ENCODE measurements around the gene PLIN4. TPM values are rescaled to one million over a fixed set of nuclear protein-coding genes. Genes with fewer than 3 reads are reported as not detected.
"Not testable (repeated sequence)": the region's sequence is repeated elsewhere in the genome, so short reads cannot be mapped to it uniquely, and the experiment has no call there.

The PLIN4 gene
- polyA plus RNA-seq, 3 donors, result 0.37 to 0.59 (median 0.57) TPM

DNA sequence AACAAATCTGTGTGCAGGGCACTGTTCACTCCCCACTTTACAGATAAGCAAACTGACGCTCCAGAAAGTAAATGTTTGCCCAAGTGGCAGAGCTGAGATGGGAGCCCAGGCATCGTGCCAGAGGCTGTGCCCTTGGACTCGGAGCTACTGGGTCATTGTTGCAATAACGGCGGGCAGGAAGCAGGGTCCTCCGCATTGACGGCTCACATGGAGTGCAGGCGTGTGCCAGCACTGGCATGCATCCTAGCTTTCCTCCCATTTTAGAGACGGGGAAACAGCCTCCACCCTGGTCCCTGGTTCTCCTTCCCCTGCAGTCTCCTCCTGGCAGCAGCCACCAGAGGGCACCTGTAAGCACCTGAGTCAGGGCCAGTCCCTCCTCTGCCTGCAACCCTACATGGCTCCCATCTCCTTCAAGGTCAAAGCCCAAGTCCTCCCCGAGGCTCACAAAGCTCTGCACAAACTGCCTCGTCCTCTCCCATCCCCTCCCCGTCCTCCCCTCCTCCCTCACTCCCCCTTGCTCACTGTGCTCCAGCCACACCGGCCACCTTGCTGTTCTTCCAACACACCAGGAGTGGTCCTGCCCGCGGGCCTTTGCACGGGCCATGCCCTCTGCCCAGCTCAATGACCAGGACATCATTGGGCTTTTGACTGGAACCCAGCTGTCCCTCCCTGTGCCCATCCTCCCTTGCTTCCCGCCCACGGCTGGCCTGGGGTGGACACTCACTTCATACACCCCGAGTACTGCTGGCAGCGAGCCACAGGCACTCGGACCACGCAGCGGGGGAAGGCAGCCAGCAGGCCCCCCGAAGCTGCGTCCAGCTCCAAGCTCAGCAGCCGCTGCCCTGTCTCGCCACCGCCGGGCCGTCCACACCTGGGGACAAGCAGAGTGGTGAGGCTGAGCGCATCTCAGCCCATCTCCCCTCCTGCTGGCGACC is 29.3 kb upstream of the PLIN4 start:
- DNase-seq (ENCODE audit: low read depth in 3 of 3, low spot score in 2 of 3), result no peak

DNA sequence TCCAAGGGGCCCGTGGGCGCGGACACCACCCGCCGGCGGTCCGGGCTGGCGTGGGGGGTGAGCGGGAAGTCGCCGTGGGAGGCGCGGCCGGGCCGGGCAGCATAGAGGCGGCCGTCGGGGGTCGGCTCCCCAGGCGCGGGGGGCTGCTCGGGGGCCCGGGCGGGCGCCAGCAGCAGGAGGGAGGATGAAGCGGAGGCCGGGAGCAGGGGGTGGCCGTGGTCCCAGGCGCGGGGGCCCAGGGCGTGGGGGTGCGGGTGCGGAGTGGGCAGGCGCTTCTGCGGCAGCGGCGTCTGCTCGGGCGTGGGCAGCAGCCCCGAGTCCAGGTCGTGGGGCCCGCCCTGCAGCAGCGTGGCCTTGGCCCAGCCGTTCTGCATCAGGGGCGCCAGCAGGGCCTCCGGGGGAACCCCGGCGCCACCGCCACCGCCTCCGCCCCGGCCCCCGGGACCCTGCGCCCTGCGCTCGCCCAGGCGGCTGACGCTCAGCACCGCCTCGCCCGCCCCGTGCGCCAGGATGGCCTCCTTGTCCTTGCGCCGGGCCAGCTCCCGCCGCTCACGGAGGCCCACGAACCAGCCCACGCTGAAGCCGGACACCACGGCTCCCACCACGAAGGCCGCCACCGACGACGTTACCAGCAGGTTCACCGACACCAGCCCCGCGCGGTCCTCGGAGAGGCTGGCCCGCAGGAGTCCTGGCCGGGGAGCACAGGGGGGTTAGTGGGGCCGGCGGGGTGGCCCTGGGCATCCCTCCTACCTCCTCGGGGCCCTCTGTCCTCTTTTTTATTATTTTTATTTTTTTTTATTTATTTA is 25.8 kb upstream of the PLIN4 start:
- no peak for DNase-seq (ENCODE audit: low read depth in 3 of 3, low spot score in 2 of 3)

DNA sequence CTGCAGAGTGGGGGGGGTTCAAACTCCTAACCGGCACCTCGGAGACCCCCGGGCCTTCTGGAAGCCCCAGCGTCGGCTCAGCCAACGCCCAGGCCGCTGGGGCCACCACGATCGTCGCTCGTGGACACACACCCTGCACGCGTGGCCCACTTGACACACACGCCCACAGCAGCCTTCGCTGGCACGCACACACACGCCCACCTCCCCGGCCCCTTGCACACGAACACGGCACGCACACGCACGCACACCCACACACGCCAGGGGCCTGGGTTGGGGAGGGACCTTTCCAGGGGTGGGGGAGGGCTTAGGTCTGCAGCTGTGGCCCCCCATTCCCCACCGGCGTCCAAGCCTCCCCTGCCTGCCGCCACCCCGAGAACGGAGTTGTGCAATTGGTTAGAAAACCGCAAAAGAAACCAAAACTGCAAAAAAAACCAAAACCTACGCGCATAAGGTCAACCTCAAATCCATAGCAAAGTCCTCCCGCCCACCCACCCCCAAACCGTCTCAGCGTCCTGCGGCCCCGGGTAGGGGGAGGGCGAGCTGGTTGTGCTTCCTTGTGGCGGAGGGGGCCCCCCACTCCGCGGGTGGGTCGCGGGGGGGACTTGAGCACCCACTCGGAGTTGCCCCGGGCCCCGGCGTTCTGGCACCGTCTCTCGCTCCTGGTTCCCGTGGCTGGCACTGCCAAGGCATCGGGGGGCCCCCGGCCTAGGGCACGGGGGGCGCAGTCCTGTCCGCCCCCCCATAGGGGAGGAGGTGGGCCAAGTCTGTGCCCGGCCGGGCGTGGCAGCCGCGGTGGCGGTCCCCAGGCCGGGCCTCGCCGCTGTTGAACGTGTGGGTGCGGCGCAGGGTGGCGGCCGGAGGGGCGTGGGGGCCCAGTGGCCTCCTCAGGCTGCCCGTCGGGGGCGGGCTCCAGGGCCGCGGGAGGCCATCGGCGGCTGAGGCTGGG is 24.9 kb upstream of the PLIN4 start:
- no peak for DNase-seq (ENCODE audit: low read depth in 3 of 3, low spot score in 2 of 3)

DNA sequence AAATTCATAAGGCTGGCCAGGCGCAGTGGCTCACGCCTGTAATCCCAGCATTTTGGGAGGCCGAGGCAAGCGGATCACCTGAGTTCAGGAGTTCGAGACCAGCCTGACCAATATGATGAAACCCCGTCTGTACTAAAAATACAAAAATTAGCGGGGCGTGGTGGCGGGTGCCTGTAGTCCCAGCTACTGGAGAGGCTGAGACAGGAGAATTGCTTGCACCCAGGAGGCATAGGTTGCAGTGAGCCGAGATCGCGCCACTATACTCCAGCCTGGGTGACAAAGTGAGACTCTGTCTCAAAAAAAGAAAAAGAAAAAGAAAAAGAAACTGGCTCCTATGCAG is 23.5 kb upstream of the PLIN4 start:
- not testable (repeated sequence) for DNase-seq (ENCODE audit: low read depth in 3 of 3, low spot score in 2 of 3)

DNA sequence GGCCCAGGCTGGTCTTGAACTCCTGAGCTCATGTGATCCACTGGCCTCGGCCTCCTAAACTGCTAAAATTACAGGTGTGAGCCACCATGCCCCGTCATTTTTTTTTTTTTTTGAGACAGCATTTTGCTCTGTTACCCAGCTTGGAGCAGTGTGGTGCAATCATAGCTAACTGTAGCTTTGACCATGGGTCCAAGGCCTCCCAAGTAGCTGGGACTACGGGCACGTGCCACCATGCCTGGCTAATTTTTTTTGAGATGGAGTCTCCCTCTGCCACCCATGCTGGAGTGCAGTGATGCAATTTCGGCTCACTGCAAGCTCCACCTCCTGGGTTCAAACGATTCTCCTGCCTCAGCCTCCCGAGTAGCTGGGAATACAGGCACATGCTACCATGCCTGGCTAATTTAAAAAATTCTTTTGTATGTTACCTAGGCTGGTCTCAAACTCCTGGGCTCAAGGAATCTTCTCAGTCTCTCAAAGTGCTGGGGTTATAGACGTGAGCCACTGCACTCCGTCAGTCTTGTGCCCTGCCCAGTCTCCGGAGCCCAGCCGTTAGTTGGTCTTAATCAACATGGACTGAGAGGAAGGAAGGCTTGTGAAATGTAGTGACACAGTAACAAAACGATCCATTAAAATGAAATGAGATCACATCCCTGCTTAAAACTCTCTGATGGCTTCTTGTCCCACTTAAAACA is 23.0 kb upstream of the PLIN4 start:
- DNase-seq (ENCODE audit: low read depth in 3 of 3, low spot score in 2 of 3), result no peak

DNA sequence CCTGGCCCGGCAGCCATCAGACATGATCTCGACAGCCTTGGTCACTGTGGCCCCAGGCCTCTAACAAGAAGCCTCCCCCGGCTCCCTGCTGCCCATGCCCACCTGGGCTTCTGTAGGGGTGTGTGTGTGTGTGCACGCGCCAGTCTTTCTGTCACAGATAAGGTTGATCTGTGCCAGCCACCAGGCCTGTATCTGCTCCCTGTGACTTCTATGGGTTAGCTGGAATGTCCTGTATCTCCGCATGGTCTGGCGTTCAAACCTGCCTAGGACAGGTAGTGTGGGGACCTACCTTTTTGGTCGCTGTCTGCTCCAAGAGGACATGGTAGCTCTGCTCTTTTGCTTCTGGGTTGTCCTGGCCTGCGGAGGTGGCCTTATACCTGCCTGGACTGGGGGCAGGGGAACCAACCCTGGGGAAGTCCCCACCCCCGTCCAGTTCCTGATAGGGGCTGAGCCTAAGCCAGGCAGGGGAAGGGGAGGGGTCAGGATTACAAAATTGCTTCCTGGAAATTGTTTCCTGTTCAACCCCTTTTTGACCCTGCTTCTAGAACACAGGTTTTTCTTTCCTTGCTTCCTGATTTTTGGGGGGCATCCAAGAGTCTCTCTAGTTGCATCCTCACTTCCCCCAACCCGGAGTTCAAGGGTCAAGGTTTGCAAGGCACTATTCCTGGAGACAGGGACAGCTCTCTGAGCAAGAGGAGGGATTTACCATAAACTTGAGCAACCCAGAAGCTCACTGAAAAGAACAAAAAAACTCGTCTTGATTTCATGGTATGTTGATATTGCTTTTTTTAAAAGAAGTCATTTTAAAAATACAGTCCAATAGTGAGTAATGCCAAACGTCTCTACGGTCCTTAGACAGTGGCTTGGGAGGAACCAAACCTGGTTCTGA is 21.7 kb upstream of the PLIN4 start, which contains the start of gene LRG1:
Gene LRG1 (minus strand): TSS at position 344 of the 889 bp plus-strand sequence. CDS start 23 bp downstream, at position 321.
- DNase-seq (ENCODE audit: low read depth in 3 of 3, low spot score in 2 of 3), result no peak

DNA sequence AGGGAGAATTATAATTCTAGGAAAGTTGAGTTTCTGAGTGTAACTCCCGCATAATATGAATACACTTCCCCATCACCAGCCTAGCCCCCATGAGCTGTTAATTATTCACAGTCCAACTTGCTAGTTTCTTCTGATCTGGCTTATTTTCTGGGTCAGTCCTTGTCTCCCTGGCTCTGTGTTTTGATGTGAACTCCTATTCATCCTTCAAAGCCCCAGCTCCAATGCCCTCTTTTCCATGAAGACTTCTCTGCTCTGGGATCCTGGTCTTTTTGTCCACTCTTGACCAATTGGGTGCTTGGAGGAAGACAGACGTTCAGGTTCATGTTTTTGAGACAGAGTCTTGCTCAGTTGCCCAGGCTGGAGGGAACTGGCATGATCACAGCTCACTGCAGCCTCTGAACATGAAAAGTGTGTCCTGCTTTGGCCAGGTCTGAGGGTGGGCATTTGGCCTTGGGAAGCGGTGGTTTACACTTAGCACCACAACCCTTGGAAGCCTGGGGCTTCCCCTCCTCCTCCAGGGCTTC is 20.9 kb upstream of the PLIN4 start:
- no peak for DNase-seq (ENCODE audit: low read depth in 3 of 3, low spot score in 2 of 3)

DNA sequence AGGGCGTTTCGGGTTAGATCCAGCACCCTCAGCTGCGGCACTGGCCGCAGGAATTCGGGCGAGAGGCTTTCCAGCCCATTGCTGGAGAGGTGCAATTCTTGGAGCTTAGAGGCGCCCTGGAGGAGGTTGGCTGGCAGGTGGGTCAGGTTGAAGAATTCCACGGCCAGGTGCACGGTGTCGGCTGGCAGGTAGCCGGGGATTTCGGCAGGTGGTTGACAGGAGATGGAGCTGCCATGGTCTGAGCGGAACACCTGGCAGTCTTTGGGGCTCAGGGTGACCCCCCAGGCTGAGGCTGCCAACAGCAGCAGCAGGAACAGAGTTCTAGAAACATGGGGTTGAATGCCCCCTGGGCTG is 20.3 kb upstream of the PLIN4 start:
- no peak for DNase-seq (ENCODE audit: low read depth in 3 of 3, low spot score in 2 of 3)

DNA sequence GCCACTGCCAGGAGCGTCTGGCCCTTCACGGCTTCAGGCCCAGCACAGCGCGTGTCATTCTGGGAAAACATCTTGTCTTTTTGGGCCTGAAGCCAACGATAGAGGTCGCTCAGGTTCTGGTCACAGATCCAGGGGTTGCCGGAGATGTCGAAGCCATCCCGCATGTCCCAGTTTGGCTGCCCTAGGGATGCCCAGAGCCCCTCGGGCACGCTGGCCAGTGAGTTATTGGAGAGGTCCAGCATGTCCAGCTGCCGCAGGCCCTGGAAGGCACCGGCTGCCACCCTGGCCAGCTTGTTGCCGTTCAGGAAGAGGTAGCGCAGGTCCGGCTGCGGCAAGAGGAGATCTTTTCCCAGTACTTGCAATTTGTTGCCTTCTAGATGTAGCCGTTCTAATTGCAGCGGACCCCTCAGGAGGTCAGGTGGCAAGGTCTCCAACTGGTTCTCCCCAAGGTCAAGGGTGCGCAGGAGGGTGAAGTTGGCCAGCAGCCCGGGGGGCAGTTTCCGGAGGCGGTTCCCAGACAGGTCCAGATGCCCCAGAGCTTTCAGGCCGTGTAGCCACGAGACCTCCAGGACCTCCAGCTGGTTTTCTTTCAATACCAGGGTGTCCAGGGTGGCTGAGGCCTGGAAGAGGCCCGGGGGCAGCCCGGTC is 19.8 kb upstream of the PLIN4 start:
- no peak for DNase-seq (ENCODE audit: low read depth in 3 of 3, low spot score in 2 of 3)

DNA sequence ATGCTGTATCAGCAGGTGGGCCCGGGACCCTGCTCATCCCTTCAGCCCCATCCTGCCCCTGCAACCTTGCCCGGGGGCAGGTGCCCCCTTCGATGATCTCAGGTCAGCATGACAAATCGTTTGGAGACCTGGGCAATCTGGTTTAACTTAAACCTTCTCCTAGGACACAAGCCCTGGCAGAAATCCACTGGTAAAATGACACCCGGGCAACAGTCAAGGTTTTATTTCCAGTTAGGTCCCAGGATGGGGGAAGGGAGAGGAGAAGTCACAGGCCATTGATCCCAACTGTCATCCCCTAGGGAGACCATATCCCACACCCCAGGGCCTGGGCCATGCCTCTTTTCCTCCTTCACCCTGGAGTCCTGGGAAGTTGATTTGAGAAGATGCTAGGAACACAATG is 18.5 kb upstream of the PLIN4 start:
- no peak for DNase-seq (ENCODE audit: low read depth in 3 of 3, low spot score in 2 of 3)

DNA sequence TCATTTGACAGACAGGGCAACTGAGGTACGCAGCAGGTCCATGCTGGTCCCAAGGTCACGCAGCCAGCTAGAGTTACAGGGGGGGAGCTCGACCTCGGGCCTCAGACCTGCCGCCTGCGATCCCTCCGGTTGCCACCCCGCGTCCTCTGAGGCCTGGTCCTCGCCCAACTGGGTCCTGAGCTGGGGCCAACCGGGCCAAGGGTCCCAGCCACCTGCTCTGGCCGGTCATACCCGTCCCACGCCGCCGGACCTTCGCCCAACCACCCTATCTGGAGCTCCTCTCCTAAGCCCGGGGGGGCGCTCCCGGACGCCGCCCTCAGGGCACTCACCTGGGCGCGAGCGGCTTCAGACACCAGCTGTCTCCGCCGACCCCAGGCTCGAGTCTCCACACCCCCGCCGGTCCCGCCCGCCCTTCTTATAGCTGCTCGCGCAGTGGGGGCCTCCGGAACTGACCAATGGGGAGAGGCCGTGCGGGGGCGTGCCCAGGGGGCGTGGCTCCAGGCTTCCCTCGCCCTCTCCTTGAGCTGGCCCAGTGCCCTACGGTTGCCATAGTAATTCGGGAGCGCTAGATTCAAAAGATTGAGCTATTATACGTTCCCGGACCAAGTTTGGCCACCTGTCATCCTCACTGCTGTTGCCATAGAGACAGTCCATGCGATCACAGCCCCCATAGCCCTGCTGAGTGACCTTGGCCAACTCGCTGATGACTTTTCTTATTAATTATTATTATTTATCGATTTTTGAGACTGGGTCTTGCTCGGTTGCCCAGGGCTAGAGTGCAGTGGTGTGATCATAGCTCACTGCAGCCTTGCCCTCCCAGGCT is 16.8 kb upstream of the PLIN4 start, which contains the start of gene PLIN5:
Gene PLIN5 (minus strand): TSS at position 389 of the 823 bp plus-strand sequence. CDS start 1,150 bp downstream, outside the sequence.
- peak; percentile 48 to 67 (median 62) for DNase-seq (ENCODE audit: low read depth in 3 of 3, low spot score in 2 of 3)

DNA sequence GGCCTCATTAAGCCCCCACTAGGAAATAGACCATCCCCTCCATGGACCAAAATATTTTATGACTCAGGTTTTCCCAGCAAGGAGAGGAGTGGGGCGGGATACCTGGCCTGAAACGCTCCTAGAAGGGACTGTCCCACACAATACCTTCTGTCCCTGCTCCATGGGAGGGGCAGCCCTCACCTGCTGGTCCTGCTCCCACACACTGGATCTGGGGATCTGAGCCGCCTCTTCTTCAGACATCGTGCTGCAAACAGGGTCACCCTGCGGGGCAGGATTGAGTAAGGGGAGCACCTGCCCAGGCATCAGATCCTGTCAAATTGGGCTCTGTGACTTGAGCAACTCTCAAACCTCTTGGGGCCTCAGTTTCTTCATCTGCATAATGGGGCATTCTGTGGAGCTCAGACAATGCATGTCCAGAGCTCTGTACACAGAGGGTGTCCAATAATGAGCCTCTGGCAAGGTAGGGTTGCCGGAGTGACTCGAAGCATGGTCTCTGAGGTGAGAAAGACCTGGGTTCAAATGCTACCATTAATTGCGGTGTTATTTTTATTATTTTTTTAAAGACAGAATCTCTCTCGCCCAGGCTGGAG is 15.6 kb upstream of the PLIN4 start:
- no peak for DNase-seq (ENCODE audit: low read depth in 3 of 3, low spot score in 2 of 3)

DNA sequence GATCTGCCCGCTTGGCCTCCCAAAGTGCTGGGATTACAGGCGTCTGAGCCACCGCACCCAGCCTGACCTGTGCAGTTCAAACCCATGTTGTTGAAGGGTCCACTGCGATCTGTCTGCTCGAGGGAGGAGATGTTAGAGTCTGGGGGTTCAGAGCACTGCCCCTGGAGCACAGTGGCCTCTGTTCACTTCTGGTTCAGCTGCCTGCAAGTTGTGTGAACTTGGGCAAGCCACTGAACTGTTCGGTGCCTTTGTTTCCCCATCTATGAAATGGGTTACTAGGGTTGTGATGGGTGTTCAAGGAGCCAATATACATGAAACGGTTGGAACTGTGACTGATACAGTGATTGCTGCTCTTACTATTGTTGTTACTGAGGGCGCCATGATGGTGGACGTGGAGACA is 15.0 kb upstream of the PLIN4 start:
- DNase-seq (ENCODE audit: low read depth in 3 of 3, low spot score in 2 of 3), result no peak

DNA sequence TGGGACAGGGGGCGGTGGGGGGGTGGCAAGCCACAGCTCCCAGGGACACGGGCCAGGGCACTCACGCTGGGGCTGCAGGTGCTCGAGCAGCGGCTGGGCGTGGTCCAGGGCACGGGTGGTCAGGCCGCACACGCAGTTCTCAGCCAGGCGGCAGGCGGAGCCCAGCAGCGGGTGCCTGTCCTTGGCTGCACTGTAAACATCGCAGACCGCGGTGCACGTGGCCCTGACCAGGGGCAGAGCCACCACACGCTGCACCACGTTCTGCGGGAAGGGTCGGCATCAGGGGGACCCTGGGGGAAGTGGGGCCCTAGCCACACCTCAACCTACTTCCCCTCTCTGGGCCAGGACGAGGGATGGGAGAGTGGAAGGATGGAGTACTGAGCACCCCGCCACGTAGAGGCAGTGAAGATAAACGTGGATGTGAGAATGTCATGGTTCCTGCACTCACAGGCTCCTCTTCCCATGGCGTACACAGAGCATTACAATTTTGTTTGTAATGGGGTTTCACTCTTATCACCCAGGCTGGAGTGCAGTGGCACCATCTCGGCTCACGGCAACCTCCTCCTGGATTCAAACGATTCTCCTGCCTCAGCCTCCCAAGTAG is 13.4 kb upstream of the PLIN4 start:
- no peak for DNase-seq (ENCODE audit: low read depth in 3 of 3, low spot score in 2 of 3)

DNA sequence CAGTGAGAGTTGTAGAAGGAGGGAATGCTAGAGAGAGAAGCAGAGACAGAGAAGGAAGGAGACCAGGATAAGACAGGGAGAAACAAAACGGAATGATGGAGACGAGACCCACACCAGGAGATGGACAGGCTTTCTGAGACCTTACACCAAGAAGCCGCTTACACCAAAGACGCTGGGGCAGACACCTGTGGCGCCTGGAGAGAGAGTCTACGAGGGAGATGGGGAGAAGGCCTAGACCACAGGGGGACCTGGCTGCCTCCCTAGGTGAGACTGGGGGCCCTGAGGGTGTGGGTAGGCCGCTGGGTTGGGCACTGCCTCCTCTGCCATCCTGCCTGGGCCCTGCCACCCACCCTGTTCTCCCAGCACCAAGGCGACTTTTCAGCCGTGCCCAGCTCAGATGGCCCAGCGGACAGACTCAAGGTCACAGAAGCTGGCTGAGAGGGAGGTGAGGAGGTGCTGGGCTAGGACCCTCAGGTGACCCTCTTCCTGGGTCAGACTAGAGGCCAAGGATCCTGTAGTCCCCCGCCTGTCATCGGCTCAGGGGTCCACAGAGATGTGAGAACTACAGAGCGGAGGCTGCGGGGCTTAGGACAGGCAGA is 11.7 kb upstream of the PLIN4 start:
- no peak for DNase-seq (ENCODE audit: low read depth in 3 of 3, low spot score in 2 of 3)

DNA sequence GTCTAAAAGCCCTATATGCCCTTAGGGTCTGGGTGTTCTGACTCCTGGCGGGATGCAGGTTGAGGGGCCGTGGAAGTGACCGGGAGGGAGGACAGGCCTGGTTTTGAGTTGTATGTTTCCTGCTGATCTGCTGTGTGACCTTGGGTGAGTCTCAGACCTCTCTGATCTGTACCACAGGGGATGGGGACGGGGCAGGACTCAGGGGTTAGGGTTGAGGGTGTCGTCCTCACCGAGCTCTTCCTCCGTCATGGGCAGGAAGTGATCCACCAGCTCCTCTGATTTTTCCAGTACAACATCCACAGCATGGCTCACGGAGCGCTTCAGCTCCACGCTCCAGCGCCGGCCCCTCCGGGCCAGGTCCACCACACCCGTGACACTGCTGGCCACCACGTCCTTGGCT is 10.6 kb upstream of the PLIN4 start:
- DNase-seq (ENCODE audit: low read depth in 3 of 3, low spot score in 2 of 3), result no peak

Measured in right renal cortex interstitium (tissue), 3 donors.